Activated T-helper 1 cell treated with anti-CD3 and anti-CD28 coated beads, Interleukin-12 subunit alpha, Interleukin-12 subunit beta, Interleukin-2, Interleukin-4 antibody, amounts not matched to agents 30 ng/mL and 10 ng/mL and 1 ng/mL, durations not matched to agents 14 hours and 24 hours and 36 hours (primary cell): ENCODE measurements around the gene EIF2B2. TPM values are rescaled to one million over a fixed set of nuclear protein-coding genes. Genes with fewer than 3 reads are reported as not detected.

Experiments used
- DNase-seq: peaks from one replicate; pipeline ENCODE4 v3.0.0; 2021; ENCODE audit warnings: low spot score
- H3K27ac Mint-ChIP-seq: one replicate; pipeline ENCODE4 v1.8.0; 2021; ENCODE audit warnings: mild to moderate bottlenecking, mixed read lengths
- H3K27me3 Mint-ChIP-seq: one replicate; pipeline ENCODE4 v1.8.0; 2022; ENCODE audit warnings: mild to moderate bottlenecking, moderate library complexity, mixed read lengths; ENCODE audit not compliant: insufficient read depth
- H3K36me3 Mint-ChIP-seq: one replicate; pipeline ENCODE4 v1.8.0; 2021; ENCODE audit warnings: low read depth, mixed read lengths
- H3K4me1 Mint-ChIP-seq: one replicate; pipeline ENCODE4 v1.8.0; 2021; ENCODE audit warnings: low read depth, mixed read lengths
- H3K4me3 Mint-ChIP-seq: one replicate; pipeline ENCODE4 v1.8.0; 2021; ENCODE audit warnings: mild to moderate bottlenecking, moderate library complexity, mixed read lengths
- H3K9me3 Mint-ChIP-seq: one replicate; pipeline ENCODE4 v1.8.0; 2021; ENCODE audit warnings: mixed read lengths
- intact Hi-C: fragments of 100-400 bp; cut with micrococcal nuclease; formaldehyde crosslinking; loops from one replicate; pipeline ENCODE4 v1.15.1; 2024
- total RNA-seq: library from RNA; stranded (reverse); gene quantifications from 2 replicates; pipeline ENCODE4 v1.2.3, GENCODE V29; 2022

Gene EIF2B2
- total RNA-seq, 1 donor from 2014 or later = 54.3 TPM

- Mint-ChIP-seq H3K4me3 (no peak overlapping the region), H3K4me1 (peaks cover 46% of the 10 kb centered on the region), H3K36me3 (peaks cover 41% of the 10 kb centered on the region), H3K27me3 (no peaks in the 10 kb centered on the region), H3K27ac (no peak overlapping the region), H3K9me3 (no peaks in the 10 kb centered on the region)
- no peak for DNase-seq
- intact Hi-C loops = no loop called here
These were observed 41.6 kb downstream of the EIF2B2 start for GRCh38 chr14:75044322-75044721.

- intact Hi-C loops = no loop called here
- peaks cover 47% of the 10 kb centered on the region for H3K4me1 Mint-ChIP-seq
- H3K9me3 Mint-ChIP-seq = no peaks in the 10 kb centered on the region
- no peak for DNase-seq
- H3K36me3 Mint-ChIP-seq = peaks cover 42% of the 10 kb centered on the region
- no peak overlapping the region for H3K27ac Mint-ChIP-seq
- no peaks in the 10 kb centered on the region for H3K27me3 Mint-ChIP-seq
- no peak overlapping the region for H3K4me3 Mint-ChIP-seq
These were observed 42.0 kb downstream of the EIF2B2 start for GRCh38 chr14:75044752-75045151.

- no peak for DNase-seq
- Mint-ChIP-seq H3K36me3 (peaks cover 40% of the 10 kb centered on the region), H3K27ac (no peak overlapping the region), H3K4me3 (no peak overlapping the region), H3K4me1 (peaks cover 56% of the 10 kb centered on the region), H3K27me3 (no peaks in the 10 kb centered on the region), H3K9me3 (no peaks in the 10 kb centered on the region)
- intact Hi-C loops = no loop called here
These were observed 43.6 kb downstream of the EIF2B2 start for GRCh38 chr14:75046275-75046674.

- Mint-ChIP-seq H3K36me3 (peaks cover 38% of the 10 kb centered on the region), H3K27ac (peak overlapping the region; percentile 64), H3K4me1 (peaks cover 56% of the 10 kb centered on the region), H3K9me3 (no peaks in the 10 kb centered on the region), H3K27me3 (no peaks in the 10 kb centered on the region), H3K4me3 (peak overlapping the region; percentile 48)
- DNase-seq = no peak
- intact Hi-C loops = no loop called here
These were observed 44.2 kb downstream of the EIF2B2 start for GRCh38 chr14:75046899-75047298.

- Mint-ChIP-seq H3K36me3 (peaks cover 36% of the 10 kb centered on the region), H3K27me3 (no peaks in the 10 kb centered on the region)
These were observed 44.8 kb downstream of the EIF2B2 start for GRCh38 chr14:75047506-75047905.

GRCh38 chr14:75048101-75048500 lies 45.4 kb downstream of the EIF2B2 start:
- Mint-ChIP-seq H3K27ac (no peak overlapping the region), H3K27me3 (no peaks in the 10 kb centered on the region), H3K36me3 (peaks cover 36% of the 10 kb centered on the region), H3K4me3 (no peak overlapping the region), H3K9me3 (no peaks in the 10 kb centered on the region), H3K4me1 (peaks cover 62% of the 10 kb centered on the region)
- DNase-seq = no peak
- intact Hi-C loops = no loop called here

More at GRCh38 chr14:75047506-75047905, 44.8 kb downstream of the EIF2B2 start:
- no peak for DNase-seq
- Mint-ChIP-seq H3K9me3 (no peaks in the 10 kb centered on the region), H3K27ac (peak overlapping the region; percentile 36), H3K4me1 (peaks cover 56% of the 10 kb centered on the region), H3K4me3 (peak overlapping the region; percentile 48)
- intact Hi-C loops = no loop called here

- no peaks in the 10 kb centered on the region for H3K9me3 Mint-ChIP-seq
- H3K36me3 Mint-ChIP-seq = peaks cover 35% of the 10 kb centered on the region
- H3K4me1 Mint-ChIP-seq = peaks cover 70% of the 10 kb centered on the region
- no peak overlapping the region for H3K27ac Mint-ChIP-seq
- H3K4me3 Mint-ChIP-seq = no peak overlapping the region
- intact Hi-C loops = no loop called here
- DNase-seq = no peak
- no peaks in the 10 kb centered on the region for H3K27me3 Mint-ChIP-seq
These were observed 46.4 kb downstream of the EIF2B2 start for GRCh38 chr14:75049136-75049535.

GRCh38 chr14:75049731-75050201 lies 47.0 kb downstream of the EIF2B2 start:
- peak overlapping the region; percentile 90 for H3K4me3 Mint-ChIP-seq
- H3K27ac Mint-ChIP-seq = peak overlapping the region; percentile 56
- H3K36me3 Mint-ChIP-seq = peaks cover 37% of the 10 kb centered on the region
- intact Hi-C loops = no loop called here
- H3K27me3 Mint-ChIP-seq = no peaks in the 10 kb centered on the region
- H3K9me3 Mint-ChIP-seq = no peaks in the 10 kb centered on the region
- DNase-seq = no peak
- peaks cover 65% of the 10 kb centered on the region for H3K4me1 Mint-ChIP-seq

GRCh38 chr14:75050852-75051555 lies 48.3 kb downstream of the EIF2B2 start, which contains the start of gene MLH3:
Gene MLH3, minus strand, starts transcription at chr14:75051467. Its CDS starts 1,812 bp downstream, at chr14:75049655.
- peak within 1 kb of the TSS; percentile 92 for H3K27ac Mint-ChIP-seq
- peak; percentile 75 for DNase-seq
- peaks cover 60% of the 10 kb centered on the region for H3K4me1 Mint-ChIP-seq
- H3K36me3 Mint-ChIP-seq = peaks cover 37% of the 10 kb centered on the region
- H3K4me3 Mint-ChIP-seq = peak within 1 kb of the TSS; percentile 90
- intact Hi-C loops = loop anchor here (1.0 kb wide), 3 partner anchors 13 to 49 kb away; partner anchors contain the start of genes ACYP1, EIF2B2 and ZC2HC1C
- no peaks in the 10 kb centered on the region for H3K9me3 Mint-ChIP-seq
- no peaks in the 10 kb centered on the region for H3K27me3 Mint-ChIP-seq

GRCh38 chr14:75051556-75051899 lies 48.8 kb downstream of the EIF2B2 start:
- H3K4me1 Mint-ChIP-seq = peaks cover 58% of the 10 kb centered on the region
- intact Hi-C loops = loop anchor here (1.0 kb wide), 3 partner anchors 13 to 49 kb away; partner anchors contain the start of genes ACYP1, EIF2B2 and ZC2HC1C
- no peaks in the 10 kb centered on the region for H3K9me3 Mint-ChIP-seq
- peak overlapping the region; percentile 92 for H3K27ac Mint-ChIP-seq
- DNase-seq = no peak
- H3K36me3 Mint-ChIP-seq = peaks cover 35% of the 10 kb centered on the region
- H3K4me3 Mint-ChIP-seq = peak overlapping the region; percentile 90
- no peaks in the 10 kb centered on the region for H3K27me3 Mint-ChIP-seq

- intact Hi-C loops = no loop called here
- Mint-ChIP-seq H3K9me3 (no peaks in the 10 kb centered on the region), H3K27me3 (no peaks in the 10 kb centered on the region), H3K4me3 (no peak overlapping the region), H3K27ac (peak overlapping the region; percentile 2), H3K36me3 (peaks cover 30% of the 10 kb centered on the region), H3K4me1 (peaks cover 46% of the 10 kb centered on the region)
- DNase-seq = no peak
These were observed 50.9 kb downstream of the EIF2B2 start for GRCh38 chr14:75053396-75054291.

- Mint-ChIP-seq H3K9me3 (no peaks in the 10 kb centered on the region), H3K27ac (no peak overlapping the region), H3K36me3 (peaks cover 26% of the 10 kb centered on the region), H3K4me1 (peaks cover 45% of the 10 kb centered on the region), H3K27me3 (no peaks in the 10 kb centered on the region), H3K4me3 (no peak overlapping the region)
- no peak for DNase-seq
- intact Hi-C loops = no loop called here
These were observed 51.7 kb downstream of the EIF2B2 start for GRCh38 chr14:75054421-75054820.

- Mint-ChIP-seq H3K4me1 (peaks cover 49% of the 10 kb centered on the region), H3K9me3 (no peaks in the 10 kb centered on the region), H3K4me3 (no peak overlapping the region), H3K27ac (no peak overlapping the region), H3K36me3 (peaks cover 31% of the 10 kb centered on the region), H3K27me3 (no peaks in the 10 kb centered on the region)
- no peak for DNase-seq
- intact Hi-C loops = loop anchor here (5.0 to 10.0 kb wide), 3 partner anchors 118 to 345 kb away; partner anchors contain the start of genes AREL1, DLST, FCF1 and TMED10
These were observed 56.9 kb downstream of the EIF2B2 start for GRCh38 chr14:75059642-75060041.
